ENCODE measurements around the gene IPO4. TPM values are rescaled to one million over a fixed set of nuclear protein-coding genes. Genes with fewer than 3 reads are reported as not detected.

The IPO4 gene
- 9.8 TPM for total RNA-seq
- polyA plus RNA-seq: 24.3 TPM

- Histone ChIP-seq H3K36me3 (ENCODE audit: insufficient read depth) (no peaks in the 10 kb centered on the region), H3K4me3 (ENCODE audit: low read depth, low read length) (peak within 1 kb of the TSS; percentile 62), H3K4me1 (ENCODE audit: insufficient read depth) (no peaks in the 10 kb centered on the region), H3K27ac (ENCODE audit: low read depth) (peak within 1 kb of the TSS; percentile 16)
- under 1% methylated on average over 65 of the region's 65 CpGs for WGBS
- peak; percentile 92 for DNase-seq (ENCODE audit: extremely low spot score)
Observed at GRCh38 chr14:24188251-24189058, at the start of gene IPO4. IPO4 (minus strand) TSS chr14:24188816; CDS start chr14:24188787, 29 bp downstream.

- WGBS: 85% methylated on average over 5 of the region's 5 CpGs
- Histone ChIP-seq H3K4me1 (ENCODE audit: insufficient read depth) (no peaks in the 10 kb centered on the region), H3K27ac (ENCODE audit: low read depth) (no peak overlapping the region), H3K36me3 (ENCODE audit: insufficient read depth) (peaks cover 3% of the 10 kb centered on the region), H3K4me3 (ENCODE audit: low read depth, low read length) (no peak overlapping the region)
- no peak for DNase-seq (ENCODE audit: extremely low spot score)
Observed at GRCh38 chr14:24238123-24238522, 49.5 kb upstream of the IPO4 start.

- WGBS: 89% methylated on average over 2 of the region's 2 CpGs
- no peak for DNase-seq (ENCODE audit: extremely low spot score)
- Histone ChIP-seq H3K4me1 (ENCODE audit: insufficient read depth) (no peaks in the 10 kb centered on the region), H3K4me3 (ENCODE audit: low read depth, low read length) (no peak overlapping the region), H3K36me3 (ENCODE audit: insufficient read depth) (peaks cover 3% of the 10 kb centered on the region), H3K27ac (ENCODE audit: low read depth) (no peak overlapping the region)
Observed at GRCh38 chr14:24237463-24237955, 48.9 kb upstream of the IPO4 start.

GRCh38 chr14:24236689-24237462 lies 48.3 kb upstream of the IPO4 start:
- no peak for DNase-seq (ENCODE audit: extremely low spot score)
- no peak overlapping the region for H3K27ac ChIP-seq (ENCODE audit: low read depth)
- H3K4me3 ChIP-seq (ENCODE audit: low read depth, low read length): no peak overlapping the region
- H3K36me3 ChIP-seq (ENCODE audit: insufficient read depth): peaks cover 3% of the 10 kb centered on the region
- 92% methylated on average over 6 of the region's 6 CpGs for WGBS
- H3K4me1 ChIP-seq (ENCODE audit: insufficient read depth): no peaks in the 10 kb centered on the region

- H3K4me1 ChIP-seq (ENCODE audit: insufficient read depth): no peaks in the 10 kb centered on the region
Observed at GRCh38 chr14:24235804-24236688, 47.4 kb upstream of the IPO4 start.

GRCh38 chr14:24234095-24235005 lies 45.7 kb upstream of the IPO4 start:
- Histone ChIP-seq H3K4me1 (ENCODE audit: insufficient read depth) (no peaks in the 10 kb centered on the region), H3K27ac (ENCODE audit: low read depth) (no peak overlapping the region), H3K4me3 (ENCODE audit: low read depth, low read length) (no peak overlapping the region), H3K36me3 (ENCODE audit: insufficient read depth) (peaks cover 3% of the 10 kb centered on the region)
- WGBS: 77% methylated on average over 3 of the region's 3 CpGs
- DNase-seq (ENCODE audit: extremely low spot score): no peak

More at GRCh38 chr14:24235804-24236688, 47.4 kb upstream of the IPO4 start:
- 93% methylated on average over 5 of the region's 5 CpGs for WGBS
- H3K4me3 ChIP-seq (ENCODE audit: low read depth, low read length): no peak overlapping the region
- no peak overlapping the region for H3K27ac ChIP-seq (ENCODE audit: low read depth)
- peaks cover 3% of the 10 kb centered on the region for H3K36me3 ChIP-seq (ENCODE audit: insufficient read depth)
- no peak for DNase-seq (ENCODE audit: extremely low spot score)

- H3K27ac ChIP-seq (ENCODE audit: low read depth): no peak overlapping the region
- H3K4me1 ChIP-seq (ENCODE audit: insufficient read depth): no peaks in the 10 kb centered on the region
- H3K36me3 ChIP-seq (ENCODE audit: insufficient read depth): peaks cover under 1% of the 10 kb centered on the region
- H3K4me3 ChIP-seq (ENCODE audit: low read depth, low read length): peak overlapping the region; percentile 92
- WGBS: 59% methylated on average over 2 of the region's 2 CpGs
- DNase-seq (ENCODE audit: extremely low spot score): no peak
Observed at GRCh38 chr14:24233538-24233866, 44.9 kb upstream of the IPO4 start.

GRCh38 chr14:24232645-24233537 lies 44.3 kb upstream of the IPO4 start, which contains the start of gene GMPR2:
GMPR2 (plus strand) TSS chr14:24232929; CDS start chr14:24233254, 325 bp downstream.
- no peak for DNase-seq (ENCODE audit: extremely low spot score)
- Histone ChIP-seq H3K36me3 (ENCODE audit: insufficient read depth) (no peaks in the 10 kb centered on the region), H3K4me1 (ENCODE audit: insufficient read depth) (no peaks in the 10 kb centered on the region), H3K27ac (ENCODE audit: low read depth) (peak within 1 kb of the TSS; percentile 77), H3K4me3 (ENCODE audit: low read depth, low read length) (peak within 1 kb of the TSS; percentile 92)
- WGBS: 3% methylated on average over 38 of the region's 38 CpGs

- peak; percentile 83 for DNase-seq (ENCODE audit: extremely low spot score)
- H3K4me1 ChIP-seq (ENCODE audit: insufficient read depth): no peaks in the 10 kb centered on the region
- under 1% methylated on average over 30 of the region's 30 CpGs for WGBS
- peak within 1 kb of the TSS; percentile 92 for H3K4me3 ChIP-seq (ENCODE audit: low read depth, low read length)
- peak within 1 kb of the TSS; percentile 77 for H3K27ac ChIP-seq (ENCODE audit: low read depth)
- no peaks in the 10 kb centered on the region for H3K36me3 ChIP-seq (ENCODE audit: insufficient read depth)
Observed at GRCh38 chr14:24232121-24232644, 43.6 kb upstream of the IPO4 start, which contains the start of gene NEDD8. NEDD8 (minus strand) TSS chr14:24232367; CDS start chr14:24232267, 100 bp downstream.

- Histone ChIP-seq H3K4me3 (ENCODE audit: low read depth, low read length) (peak overlapping the region; percentile 92), H3K36me3 (ENCODE audit: insufficient read depth) (no peaks in the 10 kb centered on the region), H3K27ac (ENCODE audit: low read depth) (peak overlapping the region; percentile 53), H3K4me1 (ENCODE audit: insufficient read depth) (no peaks in the 10 kb centered on the region)
- WGBS: 11% methylated on average over 23 of the region's 23 CpGs
- no peak for DNase-seq (ENCODE audit: extremely low spot score)
Observed at GRCh38 chr14:24231263-24232120, 42.9 kb upstream of the IPO4 start.

- Histone ChIP-seq H3K36me3 (ENCODE audit: insufficient read depth) (no peaks in the 10 kb centered on the region), H3K4me3 (ENCODE audit: low read depth, low read length) (no peak overlapping the region), H3K27ac (ENCODE audit: low read depth) (no peak overlapping the region), H3K4me1 (ENCODE audit: insufficient read depth) (no peaks in the 10 kb centered on the region)
- DNase-seq (ENCODE audit: extremely low spot score): no peak
- WGBS: 78% methylated on average over 1 of the region's 1 CpG
Observed at GRCh38 chr14:24228902-24229301, 40.3 kb upstream of the IPO4 start.
